HepG2 (cell line): Measurements from ENCODE around the gene PTPMT1. TPM values are rescaled to one million over a fixed set of nuclear protein-coding genes. Genes with fewer than 3 reads are reported as not detected.
"Not testable (repeated sequence)": the region's sequence is repeated elsewhere in the genome, so short reads cannot be mapped to it uniquely, and the experiment has no call there.

Experiments used
- ATAC-seq: fragments of 200-7000 bp; cut with Tn5 transposase; 3 replicates; pipeline ENCODE4 v1.9.1; 2020; ENCODE audit warnings: mild to moderate bottlenecking, moderate library complexity
- BruUV-seq: library from RNA; stranded (reverse); fragments of 400-500 nt; replicated peaks from 2 replicates; lab custom pipeline; 2021; lab: Mats Ljungman, UMichigan
- CTCF ChIA-PET: fragments of 300-600 bp; formaldehyde crosslinking; extraction: SDS; loops from one replicate; lab custom pipeline; 2021; ENCODE audit warnings: low total read pairs, inconsistent platforms, low intra/inter-chr PET ratio; lab: Yijun Ruan, JAX
- POLR2A ChIA-PET: fragments of 350-600 bp; sonication (Branson Sonifier 250); formaldehyde crosslinking; loops from one replicate; lab custom pipeline; 2020; ENCODE audit warnings: antibody characterized with exemption, inconsistent platforms; lab: Yijun Ruan, JAX
- DNase-seq: peaks from one replicate; pipeline ENCODE4 v3.0.0-alpha.2; 2015; ENCODE audit warnings: low spot score
- FAIRE-seq: peaks from 3 replicates; lab custom pipeline; 2011; peaks lifted over from hg19 to GRCh38; lab: Jason Lieb, UNC
- H2AFZ ChIP-seq: one replicate; pipeline ENCODE4 v1.6.1; 2011; ENCODE audit warnings: low read length, inconsistent platforms
- H3K27ac ChIP-seq: fragments of 300-600 bp; 3 replicates; pipeline ENCODE4 v1.8.0; 2011; ENCODE audit warnings: mixed run types, mild to moderate bottlenecking, mixed read lengths, low read length, inconsistent platforms; ENCODE audit not compliant: insufficient read depth; ENCODE audit errors: extremely low read length
- H3K27me3 ChIP-seq, 2 experiments: fragments of 200-600 bp in 1 of 2; 2 replicates in 1 of 2; 3 replicates in 1 of 2; pipeline versions ENCODE4 v1.6.0 to v1.8.0; 2011; ENCODE audit warnings: low read length in 2 of 2, mild to moderate bottlenecking in 2 of 2, moderate library complexity in 2 of 2, inconsistent platforms in 1 of 2; ENCODE audit not compliant: insufficient read depth in 2 of 2, control insufficient read depth in 1 of 2
- H3K36me3 ChIP-seq, 2 experiments: fragments of 200-600 bp in 1 of 2; replicated peaks in 1 of 2; 2 replicates in 1 of 2; 3 replicates in 1 of 2; pipeline versions ENCODE4 v1.5.1 to v1.8.0; 2011; ENCODE audit warnings: low read length in 2 of 2, inconsistent platforms in 1 of 2; ENCODE audit not compliant: insufficient read depth in 2 of 2, control insufficient read depth in 1 of 2
- H3K4me1 ChIP-seq: 2 replicates; pipeline ENCODE4 v1.5.1; 2012; ENCODE audit warnings: low read length, inconsistent platforms; ENCODE audit not compliant: insufficient read depth
- H3K4me2 ChIP-seq: 2 replicates; pipeline ENCODE4 v1.6.0; 2011; ENCODE audit warnings: low read depth, low read length, inconsistent platforms
- H3K4me3 ChIP-seq, 3 experiments: fragments of 200-600 bp in 1 of 3; sonication (generic), shearing (Covaris generic) in 1 of 3; replicated peaks in 1 of 3; 2 replicates each; pipeline ENCODE4 v1.5.1; 2011 to 2016; ENCODE audit warnings: low read length in 3 of 3, inconsistent platforms in 2 of 3, low read depth in 2 of 3, mild to moderate bottlenecking in 2 of 3, control low read depth in 1 of 3, mixed read lengths in 1 of 3; ENCODE audit not compliant: insufficient read depth in 1 of 3
- H3K79me2 ChIP-seq: one replicate; pipeline ENCODE4 v1.6.1; 2011; ENCODE audit warnings: low read length, inconsistent platforms; ENCODE audit not compliant: insufficient read depth
- H3K9ac ChIP-seq: 2 replicates; pipeline ENCODE4 v1.6.0; 2011; ENCODE audit warnings: mild to moderate bottlenecking, low read depth, low read length, inconsistent platforms; ENCODE audit not compliant: insufficient read depth
- H3K9me3 ChIP-seq: 2 replicates; pipeline ENCODE4 v1.5.1; 2012; ENCODE audit warnings: mild to moderate bottlenecking, low read length
- H4K20me1 ChIP-seq: 2 replicates; pipeline ENCODE4 v1.6.0; 2011; ENCODE audit warnings: inconsistent platforms, mild to moderate bottlenecking, low read length, moderate library complexity; ENCODE audit not compliant: insufficient read depth
- GATAD2A ChIP-seq: IDR thresholded peaks from 2 replicates; pipeline ENCODE4 v1.6.1; 2016
- HMG20A ChIP-seq: IDR thresholded peaks from 2 replicates; pipeline ENCODE4 v1.6.1; 2016; ENCODE audit warnings: borderline replicate concordance
- NR2F6 ChIP-seq, 2 experiments: IDR thresholded peaks; 2 replicates each; pipeline ENCODE4 v1.6.1; 2016; ENCODE audit warnings: antibody characterized with exemption in 1 of 2, mild to moderate bottlenecking in 1 of 2
- RBM39 ChIP-seq: fragments of 200-400 bp; formaldehyde crosslinking; IDR thresholded peaks from one replicate; pipeline ENCODE4 v1.6.1; 2018; ENCODE audit warnings: antibody characterized with exemption, mild to moderate bottlenecking, low read depth, low read length; ENCODE audit not compliant: poor library complexity, severe bottlenecking
- TCF7L2 ChIP-seq: IDR thresholded peaks from 2 replicates; pipeline ENCODE4 v1.6.1; 2011; ENCODE audit warnings: mild to moderate bottlenecking, low read depth, low read length, moderate library complexity
- THRA ChIP-seq: sonication (generic); formaldehyde crosslinking; IDR thresholded peaks from 2 replicates; pipeline ENCODE4 v1.4.0; 2020; ENCODE audit warnings: missing genetic modification reagents, borderline replicate concordance
- ZNF12 ChIP-seq: sonication (generic); formaldehyde crosslinking; IDR thresholded peaks from 2 replicates; pipeline ENCODE4 v1.5.0; 2020; ENCODE audit warnings: missing genetic modification reagents
- ZNF414 ChIP-seq: sonication (generic); formaldehyde crosslinking; IDR thresholded peaks from 2 replicates; pipeline ENCODE4 v1.5.0; 2020; ENCODE audit warnings: missing genetic modification reagents
- ZNF749 ChIP-seq: sonication (generic); formaldehyde crosslinking; IDR thresholded peaks from 2 replicates; pipeline ENCODE4 v1.8.0; 2022; ENCODE audit warnings: mild to moderate bottlenecking, missing genetic modification reagents, moderate library complexity, borderline replicate concordance
- WGBS: methylation state at CpG from one replicate; pipeline ENCODE4 v1.1.6; 2017; ENCODE audit warnings: low lambda C conversion rate; 5-methylcytosine and 5-hydroxymethylcytosine counted together
- in situ Hi-C: cut with HindIII; loops from 2 replicates; pipeline ENCODE4 v1.10.0; 2017; ENCODE audit warnings: low pct_unique_long_range_greater_than_20kb; ENCODE audit not compliant: extremely low pct_ligation_motif_present
- intact Hi-C: fragments of 100-400 bp; cut with micrococcal nuclease; formaldehyde crosslinking; loops from one replicate; pipeline ENCODE4 v1.10.0; 2022; ENCODE audit not compliant: unreplicated experiment
- polyA plus RNA-seq, 8 experiments: library from polyadenylated mRNA; depleted of rRNA in 3 of 8; stranded (reverse) in 7 of 8; unstranded in 1 of 8; fragments of >200 nt; fragmentation: Illumina TruSeq in 4 of 8; extraction: Trizol in 4 of 8; gene quantifications; 2 replicates each; pipeline versions ENCODE4 v1.2.1 to v1.2.3, GENCODE V29; 2011 to 2016; ENCODE audit warnings: low read depth in 4 of 8, missing spikeins in 1 of 8, mixed read lengths in 1 of 8; ENCODE audit not compliant: insufficient read depth in 1 of 8
- total RNA-seq, 5 experiments: library from RNA; depleted of rRNA; stranded (reverse); fragments of >200 nt; fragmentation: Illumina TruSeq; extraction: Trizol; gene quantifications; 2 replicates each; pipeline ENCODE4 v1.2.3, GENCODE V29; 2016; ENCODE audit warnings: low read depth in 1 of 5
- TF ChIP-seq, protein P1 (sequence below): sonication (generic); formaldehyde crosslinking; IDR thresholded peaks from 2 replicates; pipeline ENCODE4 v1.8.1; 2023; ENCODE audit warnings: mild to moderate bottlenecking, inconsistent platforms, moderate library complexity, missing genetic modification reagents, borderline replicate concordance
- TF ChIP-seq, protein P2 (sequence below): sonication (generic); formaldehyde crosslinking; conservative IDR thresholded peaks from 2 replicates; pipeline ENCODE4 v1.8.1; 2023; ENCODE audit warnings: missing genetic modification reagents
- TF ChIP-seq, protein P3 (sequence below): sonication (generic); formaldehyde crosslinking; IDR thresholded peaks from 2 replicates; pipeline ENCODE4 v1.5.0; 2020; ENCODE audit warnings: mild to moderate bottlenecking, low read depth, missing genetic modification reagents, borderline replicate concordance

Gene PTPMT1
- total and polyA plus RNA-seq, 2 of the 13 experiments (the other 11 are each of a cell fraction or from before 2014, with no cell fraction given) = 55.6 to 129 TPM

- TF ChIP-seq, protein P1, sequence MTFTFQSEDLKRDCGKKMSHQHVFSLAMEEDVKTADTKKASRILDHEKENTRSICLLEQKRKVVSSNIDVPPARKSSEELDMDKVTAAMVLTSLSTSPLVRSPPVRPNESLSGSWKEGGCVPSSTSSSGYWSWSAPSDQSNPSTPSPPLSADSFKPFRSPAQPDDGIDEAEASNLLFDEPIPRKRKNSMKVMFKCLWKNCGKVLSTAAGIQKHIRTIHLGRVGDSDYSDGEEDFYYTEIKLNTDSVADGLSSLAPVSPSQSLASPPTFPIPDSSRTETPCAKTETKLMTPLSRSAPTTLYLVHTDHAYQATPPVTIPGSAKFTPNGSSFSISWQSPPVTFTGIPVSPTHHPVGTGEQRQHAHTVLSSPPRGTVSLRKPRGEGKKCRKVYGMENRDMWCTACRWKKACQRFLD = no peak
- no peak for TF ChIP-seq RBM39
Measured at GRCh38 chr11:47529951-47530350, 35.4 kb upstream of the PTPMT1 start (continued).

GRCh38 chr11:47530721-47531120 lies 34.7 kb upstream of the PTPMT1 start:
- POLR2A ChIA-PET, FAIRE-seq, H3K9me3 ChIP-seq, H3K36me3 ChIP-seq, H2AFZ ChIP-seq, in situ Hi-C loops, intact Hi-C loops, ATAC-seq, H3K27ac ChIP-seq, BruUV-seq, H3K4me2 ChIP-seq, H3K27me3 ChIP-seq, CTCF ChIA-PET, DNase-seq, H3K9ac ChIP-seq, H3K4me3 ChIP-seq: not testable (repeated sequence)
- 92% methylated on average over 9 of the region's 9 CpGs for WGBS
- peaks cover 63% of the 10 kb centered on the region for H3K4me1 ChIP-seq
- H3K79me2 ChIP-seq = peaks cover 94% of the 10 kb centered on the region
- peaks cover 58% of the 10 kb centered on the region for H4K20me1 ChIP-seq

DNA sequence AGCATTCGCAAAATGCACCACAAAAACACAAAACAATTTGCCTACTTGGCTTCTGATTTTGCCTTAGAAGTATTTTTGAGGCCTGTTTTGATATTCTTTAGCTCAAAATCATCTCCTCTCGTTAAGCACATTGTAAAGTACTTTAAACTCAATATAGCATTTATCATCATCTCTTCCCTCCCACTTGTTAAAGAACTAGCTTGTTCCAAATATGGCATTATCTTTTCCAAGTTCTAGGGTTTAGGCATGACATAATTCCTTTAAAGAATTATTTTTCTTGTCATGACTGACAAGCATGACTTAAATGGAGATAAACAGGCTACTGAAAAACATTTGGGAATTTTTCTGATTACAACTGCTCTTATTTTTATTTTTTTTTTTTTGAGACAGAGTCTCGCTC lies 33.7 kb upstream of the PTPMT1 start:
- FAIRE-seq = no peak
- no peak overlapping the region for H3K27ac ChIP-seq
- in situ Hi-C loops (no loop called here), intact Hi-C loops (no loop called here)
- peaks cover 56% of the 10 kb centered on the region for H3K4me1 ChIP-seq
- over 99% methylated on average over 3 of the region's 3 CpGs for WGBS
- H3K9ac ChIP-seq = no peak overlapping the region
- ChIA-PET POLR2A (no interaction called here), CTCF (no interaction called here)
- peaks cover 2% of the 10 kb centered on the region in 2 experiments; a peak in 1 of 5 replicates for H3K36me3 ChIP-seq
- no peaks in the 10 kb centered on the region for H3K27me3 ChIP-seq
- peaks cover 51% of the 10 kb centered on the region for H4K20me1 ChIP-seq
- BruUV-seq = no TSS peak
- H3K79me2 ChIP-seq = peaks cover 94% of the 10 kb centered on the region
- H3K4me2 ChIP-seq = no peak overlapping the region
- H3K4me3 ChIP-seq = no peak overlapping the region
- no peak for ATAC-seq
- H2AFZ ChIP-seq = no peak overlapping the region
- no peaks in the 10 kb centered on the region for H3K9me3 ChIP-seq
- DNase-seq = no peak
- TF ChIP-seq ZNF749 (CRISPR knock-in tag) = no peak
- TF ChIP-seq NR2F6 (IDR thresholded peaks at IDR 0.05) = no peak
- TF ChIP-seq NR2F6 (CRISPR knock-in tag; IDR thresholded peaks at IDR 0.05) = no peak
- TF ChIP-seq, protein P2, sequence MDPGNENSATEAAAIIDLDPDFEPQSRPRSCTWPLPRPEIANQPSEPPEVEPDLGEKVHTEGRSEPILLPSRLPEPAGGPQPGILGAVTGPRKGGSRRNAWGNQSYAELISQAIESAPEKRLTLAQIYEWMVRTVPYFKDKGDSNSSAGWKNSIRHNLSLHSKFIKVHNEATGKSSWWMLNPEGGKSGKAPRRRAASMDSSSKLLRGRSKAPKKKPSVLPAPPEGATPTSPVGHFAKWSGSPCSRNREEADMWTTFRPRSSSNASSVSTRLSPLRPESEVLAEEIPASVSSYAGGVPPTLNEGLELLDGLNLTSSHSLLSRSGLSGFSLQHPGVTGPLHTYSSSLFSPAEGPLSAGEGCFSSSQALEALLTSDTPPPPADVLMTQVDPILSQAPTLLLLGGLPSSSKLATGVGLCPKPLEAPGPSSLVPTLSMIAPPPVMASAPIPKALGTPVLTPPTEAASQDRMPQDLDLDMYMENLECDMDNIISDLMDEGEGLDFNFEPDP = no peak
- TF ChIP-seq ZNF414 (CRISPR knock-in tag) = no peak
- TF ChIP-seq, protein P3, sequence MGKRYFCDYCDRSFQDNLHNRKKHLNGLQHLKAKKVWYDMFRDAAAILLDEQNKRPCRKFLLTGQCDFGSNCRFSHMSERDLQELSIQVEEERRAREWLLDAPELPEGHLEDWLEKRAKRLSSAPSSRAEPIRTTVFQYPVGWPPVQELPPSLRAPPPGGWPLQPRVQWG (CRISPR knock-in tag) = no peak
- no peak for TF ChIP-seq HMG20A
- no peak for TF ChIP-seq THRA (CRISPR knock-in tag)
- no peak for TF ChIP-seq TCF7L2
- no peak for TF ChIP-seq GATAD2A (CRISPR knock-in tag)
- no peak for TF ChIP-seq ZNF12 (CRISPR knock-in tag)
